ENCODE data around the gene LCTL.

GRCh38 chr15:66535056-66535455 is 30.7 kb downstream of the LCTL start:
- TF ChIP-seq, protein P1, sequence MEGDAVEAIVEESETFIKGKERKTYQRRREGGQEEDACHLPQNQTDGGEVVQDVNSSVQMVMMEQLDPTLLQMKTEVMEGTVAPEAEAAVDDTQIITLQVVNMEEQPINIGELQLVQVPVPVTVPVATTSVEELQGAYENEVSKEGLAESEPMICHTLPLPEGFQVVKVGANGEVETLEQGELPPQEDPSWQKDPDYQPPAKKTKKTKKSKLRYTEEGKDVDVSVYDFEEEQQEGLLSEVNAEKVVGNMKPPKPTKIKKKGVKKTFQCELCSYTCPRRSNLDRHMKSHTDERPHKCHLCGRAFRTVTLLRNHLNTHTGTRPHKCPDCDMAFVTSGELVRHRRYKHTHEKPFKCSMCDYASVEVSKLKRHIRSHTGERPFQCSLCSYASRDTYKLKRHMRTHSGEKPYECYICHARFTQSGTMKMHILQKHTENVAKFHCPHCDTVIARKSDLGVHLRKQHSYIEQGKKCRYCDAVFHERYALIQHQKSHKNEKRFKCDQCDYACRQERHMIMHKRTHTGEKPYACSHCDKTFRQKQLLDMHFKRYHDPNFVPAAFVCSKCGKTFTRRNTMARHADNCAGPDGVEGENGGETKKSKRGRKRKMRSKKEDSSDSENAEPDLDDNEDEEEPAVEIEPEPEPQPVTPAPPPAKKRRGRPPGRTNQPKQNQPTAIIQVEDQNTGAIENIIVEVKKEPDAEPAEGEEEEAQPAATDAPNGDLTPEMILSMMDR (IDR thresholded peaks at IDR 0.05): no peak
- TF ChIP-seq POLR2A (IDR thresholded peaks at IDR 0.05): no peak
